HepG2 (cell line): ENCODE results near the gene OR1F1. TPM values are rescaled to one million over a fixed set of nuclear protein-coding genes. Genes with fewer than 3 reads are reported as not detected.

ENCODE experiments used
- ATAC-seq: fragments of 200-7000 bp; cut with Tn5 transposase; 3 replicates; pipeline ENCODE4 v1.9.1; 2020; ENCODE audit warnings: mild to moderate bottlenecking, moderate library complexity
- BruUV-seq: library from RNA; stranded (reverse); fragments of 400-500 nt; replicated peaks from 2 replicates; lab custom pipeline; 2021; lab: Mats Ljungman, UMichigan
- CTCF ChIA-PET: fragments of 300-600 bp; formaldehyde crosslinking; extraction: SDS; loops from one replicate; lab custom pipeline; 2021; ENCODE audit warnings: low total read pairs, inconsistent platforms, low intra/inter-chr PET ratio; lab: Yijun Ruan, JAX
- POLR2A ChIA-PET: fragments of 350-600 bp; sonication (Branson Sonifier 250); formaldehyde crosslinking; loops from one replicate; lab custom pipeline; 2020; ENCODE audit warnings: antibody characterized with exemption, inconsistent platforms; lab: Yijun Ruan, JAX
- DNase-seq: peaks from one replicate; pipeline ENCODE4 v3.0.0-alpha.2; 2015; ENCODE audit warnings: low spot score
- FAIRE-seq: peaks from 3 replicates; lab custom pipeline; 2011; peaks lifted over from hg19 to GRCh38; lab: Jason Lieb, UNC
- H2AFZ ChIP-seq: one replicate; pipeline ENCODE4 v1.6.1; 2011; ENCODE audit warnings: low read length, inconsistent platforms
- H3K27ac ChIP-seq: fragments of 300-600 bp; 3 replicates; pipeline ENCODE4 v1.8.0; 2011; ENCODE audit warnings: mixed run types, mild to moderate bottlenecking, mixed read lengths, low read length, inconsistent platforms; ENCODE audit not compliant: insufficient read depth; ENCODE audit errors: extremely low read length
- H3K27me3 ChIP-seq, 2 experiments: fragments of 200-600 bp in 1 of 2; 2 replicates in 1 of 2; 3 replicates in 1 of 2; pipeline versions ENCODE4 v1.6.0 to v1.8.0; 2011; ENCODE audit warnings: low read length in 2 of 2, mild to moderate bottlenecking in 2 of 2, moderate library complexity in 2 of 2, inconsistent platforms in 1 of 2; ENCODE audit not compliant: insufficient read depth in 2 of 2, control insufficient read depth in 1 of 2
- H3K36me3 ChIP-seq, 2 experiments: fragments of 200-600 bp in 1 of 2; replicated peaks in 1 of 2; 2 replicates in 1 of 2; 3 replicates in 1 of 2; pipeline versions ENCODE4 v1.5.1 to v1.8.0; 2011; ENCODE audit warnings: low read length in 2 of 2, inconsistent platforms in 1 of 2; ENCODE audit not compliant: insufficient read depth in 2 of 2, control insufficient read depth in 1 of 2
- H3K4me1 ChIP-seq: 2 replicates; pipeline ENCODE4 v1.5.1; 2012; ENCODE audit warnings: low read length, inconsistent platforms; ENCODE audit not compliant: insufficient read depth
- H3K4me2 ChIP-seq: 2 replicates; pipeline ENCODE4 v1.6.0; 2011; ENCODE audit warnings: low read depth, low read length, inconsistent platforms
- H3K4me3 ChIP-seq, 3 experiments: fragments of 200-600 bp in 1 of 3; sonication (generic), shearing (Covaris generic) in 1 of 3; replicated peaks in 1 of 3; 2 replicates each; pipeline ENCODE4 v1.5.1; 2011 to 2016; ENCODE audit warnings: low read length in 3 of 3, inconsistent platforms in 2 of 3, low read depth in 2 of 3, mild to moderate bottlenecking in 2 of 3, control low read depth in 1 of 3, mixed read lengths in 1 of 3; ENCODE audit not compliant: insufficient read depth in 1 of 3
- H3K79me2 ChIP-seq: one replicate; pipeline ENCODE4 v1.6.1; 2011; ENCODE audit warnings: low read length, inconsistent platforms; ENCODE audit not compliant: insufficient read depth
- H3K9ac ChIP-seq: 2 replicates; pipeline ENCODE4 v1.6.0; 2011; ENCODE audit warnings: mild to moderate bottlenecking, low read depth, low read length, inconsistent platforms; ENCODE audit not compliant: insufficient read depth
- H3K9me3 ChIP-seq: 2 replicates; pipeline ENCODE4 v1.5.1; 2012; ENCODE audit warnings: mild to moderate bottlenecking, low read length
- H4K20me1 ChIP-seq: 2 replicates; pipeline ENCODE4 v1.6.0; 2011; ENCODE audit warnings: inconsistent platforms, mild to moderate bottlenecking, low read length, moderate library complexity; ENCODE audit not compliant: insufficient read depth
- FOXK2 ChIP-seq: fragments of 450-650 bp; IDR thresholded peaks from 2 replicates; pipeline ENCODE4 v1.6.1; 2016
- KMT2A ChIP-seq: sonication (generic); formaldehyde crosslinking; IDR thresholded peaks from 2 replicates; pipeline ENCODE4 v1.4.0; 2020; ENCODE audit warnings: missing genetic modification reagents
- MED1 ChIP-seq: sonication (generic); formaldehyde crosslinking; IDR thresholded peaks from 2 replicates; pipeline ENCODE4 v1.4.0; 2020; ENCODE audit warnings: missing genetic modification reagents
- MEIS2 ChIP-seq: sonication (generic); formaldehyde crosslinking; IDR thresholded peaks from 2 replicates; pipeline ENCODE4 v1.9.0; 2021; ENCODE audit warnings: mild to moderate bottlenecking, missing genetic modification reagents
- NONO ChIP-seq, 2 experiments: fragments of 450-650 bp in 1 of 2; sonication (generic) in 1 of 2; formaldehyde crosslinking in 1 of 2; IDR thresholded peaks in 1 of 2; conservative IDR thresholded peaks in 1 of 2; 2 replicates each; pipeline versions ENCODE4 v1.6.1 to v1.8.0; 2017 to 2022; ENCODE audit warnings: mild to moderate bottlenecking in 1 of 2, missing genetic modification reagents in 1 of 2, moderate library complexity in 1 of 2
- ZMYM4 ChIP-seq: sonication (generic); formaldehyde crosslinking; IDR thresholded peaks from 2 replicates; pipeline ENCODE4 v1.8.1; 2023; ENCODE audit warnings: mild to moderate bottlenecking, missing genetic modification reagents
- ZNF235 ChIP-seq: sonication (generic); formaldehyde crosslinking; IDR thresholded peaks from 2 replicates; pipeline ENCODE4 v1.8.1; 2023; ENCODE audit warnings: mild to moderate bottlenecking, missing genetic modification reagents, borderline replicate concordance
- ZNF260 ChIP-seq: sonication (generic); formaldehyde crosslinking; IDR thresholded peaks from 2 replicates; pipeline ENCODE4 v1.4.0; 2020; ENCODE audit warnings: missing genetic modification reagents, low read depth, mild to moderate bottlenecking, borderline replicate concordance
- WGBS: methylation state at CpG from one replicate; pipeline ENCODE4 v1.1.6; 2017; ENCODE audit warnings: low lambda C conversion rate; 5-methylcytosine and 5-hydroxymethylcytosine counted together
- in situ Hi-C: cut with HindIII; loops from 2 replicates; pipeline ENCODE4 v1.10.0; 2017; ENCODE audit warnings: low pct_unique_long_range_greater_than_20kb; ENCODE audit not compliant: extremely low pct_ligation_motif_present
- intact Hi-C: fragments of 100-400 bp; cut with micrococcal nuclease; formaldehyde crosslinking; loops from one replicate; pipeline ENCODE4 v1.10.0; 2022; ENCODE audit not compliant: unreplicated experiment
- polyA plus RNA-seq, 8 experiments: library from polyadenylated mRNA; depleted of rRNA in 3 of 8; stranded (reverse) in 7 of 8; unstranded in 1 of 8; fragments of >200 nt; fragmentation: Illumina TruSeq in 4 of 8; extraction: Trizol in 4 of 8; gene quantifications; 2 replicates each; pipeline versions ENCODE4 v1.2.1 to v1.2.3, GENCODE V29; 2011 to 2016; ENCODE audit warnings: low read depth in 4 of 8, missing spikeins in 1 of 8, mixed read lengths in 1 of 8; ENCODE audit not compliant: insufficient read depth in 1 of 8
- total RNA-seq, 5 experiments: library from RNA; depleted of rRNA; stranded (reverse); fragments of >200 nt; fragmentation: Illumina TruSeq; extraction: Trizol; gene quantifications; 2 replicates each; pipeline ENCODE4 v1.2.3, GENCODE V29; 2016; ENCODE audit warnings: low read depth in 1 of 5
- TF ChIP-seq, protein P1 (sequence below): sonication (generic); formaldehyde crosslinking; conservative IDR thresholded peaks from 2 replicates; pipeline ENCODE4 v1.4.0; 2020; ENCODE audit warnings: missing genetic modification reagents
- TF ChIP-seq, protein P2 (sequence below): sonication (generic); formaldehyde crosslinking; IDR thresholded peaks from 2 replicates; pipeline ENCODE4 v1.8.0; 2022; ENCODE audit warnings: mild to moderate bottlenecking, missing genetic modification reagents
- TF ChIP-seq, protein P3 (sequence below): sonication (generic); formaldehyde crosslinking; IDR thresholded peaks from 2 replicates; pipeline ENCODE4 v1.5.0; 2020; ENCODE audit warnings: mild to moderate bottlenecking, missing genetic modification reagents, moderate library complexity
- TF ChIP-seq, protein P4 (sequence below): IDR thresholded peaks from 2 replicates; pipeline ENCODE4 v1.6.1; 2016
- TF ChIP-seq, protein P5 (sequence below): IDR thresholded peaks from 2 replicates; pipeline ENCODE4 v1.6.1; 2018; ENCODE audit warnings: missing genetic modification reagents, mild to moderate bottlenecking, missing compliant biosample characterization

Gene OR1F1
- total and polyA plus RNA-seq, 2 of the 13 experiments (the other 11 are each of a cell fraction or from before 2014, with no cell fraction given): 0.90 TPM; not detected in 1

DNA sequence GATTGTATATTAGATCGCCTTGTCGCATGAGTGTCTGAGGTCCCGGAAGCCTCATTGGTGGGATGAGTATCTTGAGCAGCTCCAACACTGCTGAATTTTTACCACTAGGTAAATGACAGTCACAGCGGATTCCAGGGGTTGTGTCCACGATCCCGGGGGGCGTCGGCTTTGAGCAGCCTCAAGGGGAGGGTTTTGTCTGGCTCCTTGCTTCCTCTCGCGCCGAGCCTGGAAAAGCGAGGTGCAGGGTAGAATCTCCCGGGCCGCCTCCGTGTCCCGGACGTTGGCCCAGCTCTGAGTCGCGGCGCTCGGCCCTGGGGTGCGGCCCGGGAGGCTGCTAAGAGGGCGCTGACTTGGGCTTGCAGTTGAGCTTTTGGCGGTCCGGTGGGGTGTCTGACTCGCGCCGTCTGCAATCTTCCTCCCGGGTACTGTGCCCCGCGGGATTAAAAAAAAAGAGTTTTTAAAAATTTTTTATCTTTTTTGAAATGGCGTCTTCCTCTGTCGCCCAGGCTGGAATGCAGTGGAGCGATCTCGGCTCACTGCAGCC lies 4.5 kb downstream of the OR1F1 start:
- H3K9me3 ChIP-seq: no peaks in the 10 kb centered on the region
- no peak overlapping the region for H3K27ac ChIP-seq
- FAIRE-seq (no peak), DNase-seq (no peak), ATAC-seq (no peak)
- no peak overlapping the region for H3K9ac ChIP-seq
- H3K4me2 ChIP-seq: no peak overlapping the region
- H3K4me3 ChIP-seq: no peak overlapping the region
- ChIA-PET CTCF (no interaction called here), POLR2A (interaction anchor here (0.7 to 2.0 kb wide), 3 partner anchors 10 to 91 kb away, joined by 3 to 10 read pairs (median 7); partner anchors contain the start of gene ZNF263)
- no peak overlapping the region for H2AFZ ChIP-seq
- BruUV-seq: no TSS peak
- TF ChIP-seq, protein P1, sequence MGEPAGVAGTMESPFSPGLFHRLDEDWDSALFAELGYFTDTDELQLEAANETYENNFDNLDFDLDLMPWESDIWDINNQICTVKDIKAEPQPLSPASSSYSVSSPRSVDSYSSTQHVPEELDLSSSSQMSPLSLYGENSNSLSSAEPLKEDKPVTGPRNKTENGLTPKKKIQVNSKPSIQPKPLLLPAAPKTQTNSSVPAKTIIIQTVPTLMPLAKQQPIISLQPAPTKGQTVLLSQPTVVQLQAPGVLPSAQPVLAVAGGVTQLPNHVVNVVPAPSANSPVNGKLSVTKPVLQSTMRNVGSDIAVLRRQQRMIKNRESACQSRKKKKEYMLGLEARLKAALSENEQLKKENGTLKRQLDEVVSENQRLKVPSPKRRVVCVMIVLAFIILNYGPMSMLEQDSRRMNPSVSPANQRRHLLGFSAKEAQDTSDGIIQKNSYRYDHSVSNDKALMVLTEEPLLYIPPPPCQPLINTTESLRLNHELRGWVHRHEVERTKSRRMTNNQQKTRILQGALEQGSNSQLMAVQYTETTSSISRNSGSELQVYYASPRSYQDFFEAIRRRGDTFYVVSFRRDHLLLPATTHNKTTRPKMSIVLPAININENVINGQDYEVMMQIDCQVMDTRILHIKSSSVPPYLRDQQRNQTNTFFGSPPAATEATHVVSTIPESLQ: no peak
- no peak for TF ChIP-seq FOXK2
- no peak for TF ChIP-seq ZNF235 (CRISPR knock-in tag)
- no peak for TF ChIP-seq ZMYM4 (CRISPR knock-in tag)
- no peak for TF ChIP-seq NONO (IDR thresholded peaks at IDR 0.05)
- no peak for TF ChIP-seq NONO (CRISPR knock-in tag; conservative IDR thresholded peaks at IDR 0.05)
- TF ChIP-seq, protein P2, sequence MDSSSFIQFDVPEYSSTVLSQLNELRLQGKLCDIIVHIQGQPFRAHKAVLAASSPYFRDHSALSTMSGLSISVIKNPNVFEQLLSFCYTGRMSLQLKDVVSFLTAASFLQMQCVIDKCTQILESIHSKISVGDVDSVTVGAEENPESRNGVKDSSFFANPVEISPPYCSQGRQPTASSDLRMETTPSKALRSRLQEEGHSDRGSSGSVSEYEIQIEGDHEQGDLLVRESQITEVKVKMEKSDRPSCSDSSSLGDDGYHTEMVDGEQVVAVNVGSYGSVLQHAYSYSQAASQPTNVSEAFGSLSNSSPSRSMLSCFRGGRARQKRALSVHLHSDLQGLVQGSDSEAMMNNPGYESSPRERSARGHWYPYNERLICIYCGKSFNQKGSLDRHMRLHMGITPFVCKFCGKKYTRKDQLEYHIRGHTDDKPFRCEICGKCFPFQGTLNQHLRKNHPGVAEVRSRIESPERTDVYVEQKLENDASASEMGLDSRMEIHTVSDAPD (CRISPR knock-in tag): no peak
- TF ChIP-seq MED1 (CRISPR knock-in tag): no peak
- TF ChIP-seq KMT2A: no peak
- TF ChIP-seq ZNF260 (CRISPR knock-in tag): no peak
- TF ChIP-seq, protein P3, sequence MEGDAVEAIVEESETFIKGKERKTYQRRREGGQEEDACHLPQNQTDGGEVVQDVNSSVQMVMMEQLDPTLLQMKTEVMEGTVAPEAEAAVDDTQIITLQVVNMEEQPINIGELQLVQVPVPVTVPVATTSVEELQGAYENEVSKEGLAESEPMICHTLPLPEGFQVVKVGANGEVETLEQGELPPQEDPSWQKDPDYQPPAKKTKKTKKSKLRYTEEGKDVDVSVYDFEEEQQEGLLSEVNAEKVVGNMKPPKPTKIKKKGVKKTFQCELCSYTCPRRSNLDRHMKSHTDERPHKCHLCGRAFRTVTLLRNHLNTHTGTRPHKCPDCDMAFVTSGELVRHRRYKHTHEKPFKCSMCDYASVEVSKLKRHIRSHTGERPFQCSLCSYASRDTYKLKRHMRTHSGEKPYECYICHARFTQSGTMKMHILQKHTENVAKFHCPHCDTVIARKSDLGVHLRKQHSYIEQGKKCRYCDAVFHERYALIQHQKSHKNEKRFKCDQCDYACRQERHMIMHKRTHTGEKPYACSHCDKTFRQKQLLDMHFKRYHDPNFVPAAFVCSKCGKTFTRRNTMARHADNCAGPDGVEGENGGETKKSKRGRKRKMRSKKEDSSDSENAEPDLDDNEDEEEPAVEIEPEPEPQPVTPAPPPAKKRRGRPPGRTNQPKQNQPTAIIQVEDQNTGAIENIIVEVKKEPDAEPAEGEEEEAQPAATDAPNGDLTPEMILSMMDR (CRISPR knock-in tag): no peak
- TF ChIP-seq, protein P4, sequence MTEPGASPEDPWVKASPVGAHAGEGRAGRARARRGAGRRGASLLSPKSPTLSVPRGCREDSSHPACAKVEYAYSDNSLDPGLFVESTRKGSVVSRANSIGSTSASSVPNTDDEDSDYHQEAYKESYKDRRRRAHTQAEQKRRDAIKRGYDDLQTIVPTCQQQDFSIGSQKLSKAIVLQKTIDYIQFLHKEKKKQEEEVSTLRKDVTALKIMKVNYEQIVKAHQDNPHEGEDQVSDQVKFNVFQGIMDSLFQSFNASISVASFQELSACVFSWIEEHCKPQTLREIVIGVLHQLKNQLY (CRISPR knock-in tag): no peak
- no peak for TF ChIP-seq MEIS2 (CRISPR knock-in tag)
- TF ChIP-seq, protein P5, sequence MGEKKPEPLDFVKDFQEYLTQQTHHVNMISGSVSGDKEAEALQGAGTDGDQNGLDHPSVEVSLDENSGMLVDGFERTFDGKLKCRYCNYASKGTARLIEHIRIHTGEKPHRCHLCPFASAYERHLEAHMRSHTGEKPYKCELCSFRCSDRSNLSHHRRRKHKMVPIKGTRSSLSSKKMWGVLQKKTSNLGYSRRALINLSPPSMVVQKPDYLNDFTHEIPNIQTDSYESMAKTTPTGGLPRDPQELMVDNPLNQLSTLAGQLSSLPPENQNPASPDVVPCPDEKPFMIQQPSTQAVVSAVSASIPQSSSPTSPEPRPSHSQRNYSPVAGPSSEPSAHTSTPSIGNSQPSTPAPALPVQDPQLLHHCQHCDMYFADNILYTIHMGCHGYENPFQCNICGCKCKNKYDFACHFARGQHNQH: no peak
- in situ Hi-C loops (no loop called here), intact Hi-C loops (loop anchor here (5.0 kb wide), 1 partner anchor 70 kb away; no protein-coding TSS in a partner anchor)
- H3K4me1 ChIP-seq: peaks cover 48% of the 10 kb centered on the region
- H3K36me3 ChIP-seq: no peaks in the 10 kb centered on the region
- H3K79me2 ChIP-seq: no peaks in the 10 kb centered on the region
- H3K27me3 ChIP-seq: no peaks in the 10 kb centered on the region
- 85% methylated on average over 28 of the region's 36 CpGs for WGBS
- no peaks in the 10 kb centered on the region for H4K20me1 ChIP-seq
